NCI-H748 (cell line): ENCODE data around the gene KCNAB2.

ENCODE experiments used
- DNase-seq: peaks from one replicate; lab custom pipeline; 2025; ENCODE audit not compliant: unreplicated experiment; lab: John Stamatoyannopoulos, UW

Gene KCNAB2

DNA sequence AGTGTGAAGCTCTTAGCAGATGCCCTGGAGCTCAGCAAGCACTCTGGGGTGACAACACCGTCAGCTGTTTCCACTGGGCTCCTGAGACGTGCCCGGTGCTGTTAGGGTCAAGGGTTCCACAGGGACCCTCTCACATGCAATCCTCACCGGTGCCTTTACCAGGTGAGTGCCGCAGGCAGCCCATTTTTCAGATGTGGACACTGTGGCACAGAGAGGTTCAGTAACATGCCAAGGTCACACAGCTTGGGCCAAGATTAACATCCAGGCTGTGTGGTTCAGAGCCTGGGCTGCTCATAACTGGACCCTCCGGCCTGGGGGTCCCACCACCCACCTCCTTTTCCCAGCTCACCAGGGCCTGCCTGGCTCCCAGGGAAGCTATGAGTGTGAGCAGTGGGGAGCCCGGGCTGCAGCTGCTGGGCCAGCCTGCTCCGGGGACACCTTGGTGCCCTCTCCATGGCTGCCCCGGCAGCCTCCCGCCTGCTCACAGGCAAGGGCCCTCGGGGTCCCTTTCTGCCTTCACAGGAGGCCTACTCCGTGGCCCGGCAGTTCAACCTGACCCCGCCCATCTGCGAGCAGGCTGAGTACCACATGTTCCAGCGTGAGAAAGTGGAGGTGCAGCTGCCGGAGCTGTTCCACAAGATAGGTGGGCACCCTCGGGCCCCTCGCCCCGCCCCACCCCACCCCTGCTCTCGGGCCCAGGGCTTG, 49.3 kb downstream of the KCNAB2 start:
- no peak for DNase-seq

DNA sequence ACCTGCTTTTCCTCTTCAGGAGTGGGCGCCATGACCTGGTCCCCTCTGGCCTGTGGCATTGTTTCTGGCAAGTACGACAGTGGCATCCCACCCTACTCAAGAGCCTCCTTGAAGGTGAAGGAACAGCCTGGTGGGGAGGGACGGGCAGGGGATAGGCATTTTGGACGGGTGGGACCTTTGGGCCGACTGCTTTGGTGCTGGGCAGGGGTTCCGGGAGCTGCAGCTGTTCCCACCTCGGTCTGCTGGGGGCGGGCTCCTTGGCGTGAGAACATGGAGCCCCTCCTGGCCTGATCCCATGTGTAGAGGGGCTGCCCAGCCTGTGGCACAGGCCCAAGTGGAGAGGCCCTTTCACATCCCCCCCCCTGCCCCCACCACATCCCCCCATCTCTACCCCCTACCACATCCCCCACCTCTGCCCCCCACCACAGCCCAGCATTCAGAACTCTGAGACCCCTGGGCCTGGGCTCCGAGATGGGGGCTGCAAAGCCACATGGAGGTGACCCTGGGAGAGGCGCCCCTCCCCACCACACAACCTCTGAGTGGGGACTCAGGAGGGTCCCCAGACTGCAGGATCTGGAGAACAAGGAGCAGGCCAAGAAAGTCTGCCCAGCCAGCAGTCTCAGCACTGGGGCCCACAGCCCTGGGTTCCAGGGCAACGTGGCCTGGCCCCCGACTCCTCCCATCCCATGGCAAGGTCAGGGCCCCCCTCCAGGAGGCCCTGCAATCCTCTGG, 50.0 kb downstream of the KCNAB2 start:
- no peak for DNase-seq

DNA sequence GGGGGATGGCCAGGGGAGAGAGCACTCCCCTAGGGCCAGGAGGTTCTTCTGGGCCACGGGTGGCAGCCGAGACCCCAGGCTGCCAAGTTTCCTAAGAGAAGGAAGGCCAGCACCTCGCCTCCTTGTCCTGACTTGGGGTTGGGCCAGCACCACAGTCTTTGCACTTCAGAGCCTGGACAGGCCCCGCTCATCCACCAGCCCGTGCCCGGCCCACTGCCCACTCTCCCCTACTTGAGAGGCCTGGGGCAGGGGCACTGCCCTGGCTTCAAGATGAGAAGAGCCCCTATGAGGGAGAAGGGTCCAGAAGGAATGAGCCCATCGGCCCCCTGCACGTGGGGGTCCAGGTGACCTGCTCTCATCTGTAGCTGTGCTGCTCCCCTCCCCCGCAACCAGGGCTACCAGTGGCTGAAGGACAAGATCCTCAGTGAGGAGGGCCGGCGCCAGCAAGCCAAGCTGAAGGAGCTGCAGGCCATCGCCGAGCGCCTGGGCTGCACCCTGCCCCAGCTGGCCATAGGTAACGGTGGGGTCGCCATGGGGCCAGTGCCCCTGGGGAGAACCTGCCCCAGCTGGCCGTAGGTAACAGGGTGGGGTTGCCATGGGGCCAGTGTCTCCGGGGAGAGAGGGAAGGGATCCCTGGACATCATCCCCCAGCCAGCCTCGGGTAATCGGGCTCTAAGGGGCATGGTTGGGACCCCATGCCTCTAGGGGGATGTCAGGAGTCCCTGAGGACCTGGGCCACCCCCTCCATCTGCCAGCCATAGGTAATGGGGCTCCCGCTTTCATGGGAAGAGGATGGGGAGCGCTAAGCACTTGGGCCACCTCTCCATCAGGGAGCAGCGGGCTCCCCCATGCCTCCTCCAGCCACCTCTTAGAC, 50.8 kb downstream of the KCNAB2 start:
- DNase-seq: no peak

DNA sequence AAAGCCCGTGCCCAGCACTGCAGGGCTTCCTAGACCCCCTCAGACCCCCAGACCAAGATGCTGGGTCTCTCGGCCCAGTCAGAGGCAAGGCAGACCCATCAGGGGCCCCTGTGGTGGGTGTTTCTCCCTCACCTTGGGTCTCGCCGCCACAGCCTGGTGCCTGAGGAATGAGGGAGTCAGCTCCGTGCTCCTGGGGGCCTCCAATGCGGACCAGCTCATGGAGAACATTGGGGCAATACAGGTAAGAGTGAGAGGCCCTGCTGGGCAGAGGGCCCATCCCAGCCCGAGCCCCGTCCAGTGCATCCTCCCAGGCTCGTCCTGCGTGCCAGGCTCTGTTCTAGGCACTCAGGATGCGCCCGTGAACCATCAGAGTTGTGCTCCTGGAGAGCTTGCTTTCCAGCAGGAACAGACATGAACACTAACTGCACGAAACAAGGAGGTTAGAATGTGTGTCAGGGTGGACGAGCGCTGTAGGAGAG, 51.5 kb downstream of the KCNAB2 start:
- DNase-seq: no peak

DNA sequence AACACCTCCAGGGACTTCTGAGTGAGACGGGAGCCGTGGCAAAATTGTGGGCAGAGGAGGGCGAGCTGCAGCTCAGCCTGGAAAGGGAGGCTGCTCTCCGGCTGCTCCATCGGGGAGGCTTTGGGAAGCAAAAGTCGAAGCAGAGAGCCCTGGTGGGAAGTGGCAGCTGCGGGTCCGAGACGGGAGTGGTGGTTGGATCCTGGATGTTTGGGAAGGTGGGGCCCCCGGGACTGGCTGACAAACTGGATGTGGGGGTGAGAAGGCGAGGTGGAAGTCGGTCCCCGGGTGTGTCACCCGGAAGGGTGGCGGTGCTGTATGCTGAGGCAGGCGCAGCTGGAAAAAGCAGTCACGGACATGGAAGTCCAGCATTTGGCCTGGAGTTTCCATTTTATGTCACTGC, 52.1 kb downstream of the KCNAB2 start:
- DNase-seq: no peak

DNA sequence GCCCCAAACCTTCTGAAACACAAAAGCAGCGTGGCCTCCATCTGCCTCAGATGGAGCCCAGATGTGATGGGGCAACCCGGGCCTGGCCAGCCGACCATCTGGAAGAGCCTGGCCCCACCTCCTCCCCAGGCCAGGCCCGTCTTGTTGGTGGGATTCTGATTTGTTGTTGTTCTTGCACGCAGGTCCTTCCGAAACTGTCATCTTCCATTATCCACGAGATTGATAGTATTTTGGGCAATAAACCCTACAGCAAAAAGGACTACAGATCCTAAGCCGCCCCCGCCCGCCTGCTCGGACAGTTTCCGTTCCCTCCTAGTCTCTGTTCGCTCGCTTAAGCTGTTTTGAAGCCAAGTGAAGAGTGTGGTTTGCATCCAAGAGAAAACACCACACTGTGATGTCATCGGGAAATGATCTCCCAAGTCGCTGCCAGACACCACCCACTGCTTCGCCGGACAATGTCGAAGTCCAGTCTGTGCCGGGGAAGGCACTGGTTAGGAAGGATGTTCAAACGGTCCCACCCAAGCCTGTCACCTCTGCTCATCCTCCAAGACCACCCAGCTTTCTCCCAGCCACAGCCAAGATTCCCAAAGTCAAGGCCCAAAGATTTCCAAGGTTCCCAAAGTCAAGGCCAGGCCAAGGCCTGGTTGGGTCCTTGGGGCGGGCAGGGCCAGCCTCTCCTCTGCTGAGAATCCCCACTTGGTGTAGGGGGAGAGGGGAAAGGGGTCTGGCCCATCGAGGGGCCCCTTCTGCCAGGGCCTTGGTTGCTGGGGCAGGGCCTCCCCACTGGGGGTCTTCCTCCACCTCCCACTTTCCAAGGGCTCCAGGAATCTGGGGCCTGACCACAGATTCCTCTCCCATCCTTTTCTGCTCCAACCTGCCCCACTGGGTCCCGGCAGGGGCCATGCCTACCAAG, 52.9 kb downstream of the KCNAB2 start:
- no peak for DNase-seq

DNA sequence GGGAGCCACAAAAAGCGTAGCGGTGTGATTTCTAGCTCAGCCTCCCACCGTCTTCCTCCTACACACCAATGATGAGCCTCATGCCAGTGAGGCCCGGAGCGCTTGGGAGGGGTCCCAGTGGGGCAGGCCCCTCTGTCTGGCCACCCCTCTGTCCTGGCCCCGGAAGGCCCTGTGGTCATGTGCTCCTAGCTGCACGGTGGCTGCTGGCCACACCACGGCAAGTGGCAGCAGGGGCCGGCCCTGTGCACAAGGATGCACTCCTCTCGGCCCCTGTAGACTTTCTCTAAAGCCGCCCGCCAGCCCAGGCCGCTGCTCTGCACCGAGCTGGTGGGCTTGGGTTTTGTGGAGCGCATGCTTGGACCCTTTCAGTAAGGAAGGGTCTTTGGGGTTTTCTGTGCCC, 53.6 kb downstream of the KCNAB2 start:
- no peak for DNase-seq

DNA sequence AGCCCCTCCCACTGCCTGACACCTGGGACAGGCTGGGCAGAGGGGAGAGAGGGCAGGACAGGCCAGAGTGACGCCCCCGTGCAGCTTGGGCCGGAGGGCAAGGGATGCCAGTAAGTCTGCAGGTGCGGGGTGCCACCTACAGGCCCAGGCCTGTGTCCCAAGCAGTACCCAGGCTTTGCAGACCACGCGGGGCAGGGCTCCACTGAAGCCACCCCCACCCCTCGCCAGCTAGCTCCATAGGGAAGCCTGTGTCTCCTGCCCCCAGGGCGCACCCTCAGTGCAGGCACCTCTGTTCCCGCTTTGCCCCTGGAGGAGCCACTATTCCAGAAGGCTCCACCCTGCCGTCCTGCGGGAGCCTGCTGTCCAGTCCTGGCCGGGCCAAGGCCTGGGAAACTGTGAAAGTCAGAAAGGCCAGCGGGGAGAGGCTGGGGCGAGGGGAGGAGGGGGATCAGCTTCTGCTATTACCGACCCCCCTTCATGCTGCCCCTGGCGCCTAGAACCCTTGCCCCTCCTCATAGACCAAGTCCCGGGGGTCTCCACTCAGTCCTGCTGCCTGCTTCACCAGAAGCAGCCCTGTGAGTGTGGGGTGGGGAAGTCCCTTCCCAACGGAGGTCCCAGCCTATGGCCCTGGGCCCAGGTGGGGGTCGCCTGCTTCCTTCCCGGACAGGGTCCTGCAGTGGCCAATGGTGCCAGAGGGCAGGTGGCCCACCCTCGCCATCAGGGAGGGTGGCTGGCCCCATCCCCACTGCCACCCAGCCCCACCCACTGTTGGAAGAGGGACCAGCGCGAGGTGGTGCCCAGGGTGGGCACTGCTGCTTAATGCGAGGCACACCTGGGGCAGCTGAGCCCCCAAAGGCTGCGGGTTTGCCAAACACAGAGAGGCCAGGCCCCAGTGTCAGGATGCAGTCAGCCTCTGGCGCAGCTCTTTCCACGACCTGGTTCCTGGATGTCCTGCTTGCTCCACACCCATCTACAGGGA, 54.4 kb downstream of the KCNAB2 start:
- no peak for DNase-seq

DNA sequence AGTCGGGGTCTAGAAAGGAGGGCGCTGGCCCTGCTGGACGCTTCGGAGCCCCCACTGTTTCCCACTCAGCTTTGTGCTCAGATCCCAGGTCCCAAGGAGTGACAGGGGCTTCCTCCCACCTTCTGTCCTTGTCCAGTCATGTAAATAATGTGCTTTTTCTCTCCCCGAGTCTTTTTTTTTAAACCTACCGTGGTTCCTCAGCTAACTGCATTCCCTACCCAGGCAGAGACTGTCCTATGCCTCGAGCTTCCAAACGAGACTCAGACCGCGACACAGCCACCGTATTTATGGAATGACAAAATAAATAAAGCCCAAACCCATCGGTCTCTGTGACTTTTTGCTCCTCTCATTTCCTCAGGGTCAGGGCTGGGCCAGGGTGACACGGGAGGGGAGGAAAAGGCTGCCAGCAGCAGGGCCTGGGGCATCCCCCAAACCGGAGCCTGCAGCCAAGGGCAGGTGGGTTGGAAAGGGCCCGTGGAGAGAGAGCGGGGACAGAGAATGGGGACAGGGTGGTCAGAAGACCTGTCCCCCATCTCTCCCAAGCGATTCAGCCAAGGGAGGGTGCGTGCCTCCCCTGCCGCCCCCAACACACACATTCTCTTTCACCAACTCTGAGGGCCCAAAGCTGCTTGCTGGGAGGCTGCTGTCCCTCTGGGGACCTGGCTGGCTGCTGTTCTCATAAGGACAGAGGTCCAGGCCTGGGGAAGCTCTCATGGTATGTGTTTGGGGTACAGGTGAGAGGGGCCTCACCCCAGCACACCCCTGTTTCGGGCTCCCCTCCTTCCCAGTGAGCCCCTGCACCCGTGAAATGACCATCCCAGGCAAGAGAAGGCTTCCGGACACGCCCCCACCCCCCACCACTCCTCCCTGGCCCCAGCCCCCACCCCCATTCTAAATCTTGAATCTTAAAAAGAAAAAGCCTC, 55.4 kb downstream of the KCNAB2 start:
- DNase-seq: no peak

DNA sequence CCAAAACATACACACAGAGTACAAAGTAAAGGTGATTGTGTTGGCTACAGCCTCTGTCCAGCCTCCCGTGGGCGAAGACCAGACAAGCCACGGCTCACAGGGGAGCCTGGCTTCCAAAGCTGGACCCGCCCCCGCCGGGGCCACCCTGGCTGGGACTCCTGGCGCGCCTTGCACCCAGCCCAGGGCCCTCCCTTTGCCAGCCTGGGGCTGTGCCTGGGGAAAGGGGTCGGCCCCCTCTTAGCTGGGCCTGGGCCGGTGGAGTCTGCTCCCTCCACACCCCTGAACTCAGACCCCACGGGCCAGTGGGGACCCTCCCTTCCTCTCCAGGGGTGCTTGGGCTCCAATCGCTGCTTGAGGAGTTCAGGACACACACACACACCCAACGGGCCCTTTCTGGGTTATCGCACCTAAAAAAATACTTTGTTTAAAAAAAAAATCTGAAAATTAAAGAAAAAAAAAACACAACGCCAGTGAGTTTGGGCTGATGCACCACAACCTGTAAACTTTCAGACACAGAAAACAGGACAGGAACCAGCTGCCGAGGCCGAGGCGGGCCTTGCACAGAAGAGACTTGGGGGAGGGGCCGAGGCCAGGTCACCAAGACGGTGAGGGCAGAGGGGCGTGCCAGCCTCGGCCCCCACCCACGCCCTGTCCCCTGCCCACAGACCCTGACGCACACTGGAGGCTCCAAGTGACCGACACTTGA, 56.3 kb downstream of the KCNAB2 start:
- DNase-seq: no peak

DNA sequence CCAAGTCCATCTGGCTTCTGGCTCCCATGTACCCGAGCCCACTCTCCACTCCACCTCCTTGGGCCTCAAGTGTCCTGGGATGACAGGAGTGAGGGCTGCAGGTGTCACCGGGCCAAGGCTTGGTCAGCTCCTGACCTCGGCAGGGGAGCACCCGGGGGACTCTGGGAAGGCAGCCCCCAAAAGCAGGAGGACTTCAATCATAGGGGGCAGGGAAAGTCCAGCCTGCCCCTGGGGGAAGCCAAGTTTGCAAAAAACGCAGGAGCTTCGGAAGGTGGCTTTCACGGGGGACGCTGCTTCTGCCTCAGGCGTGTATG, 56.8 kb downstream of the KCNAB2 start:
- DNase-seq: no peak

DNA sequence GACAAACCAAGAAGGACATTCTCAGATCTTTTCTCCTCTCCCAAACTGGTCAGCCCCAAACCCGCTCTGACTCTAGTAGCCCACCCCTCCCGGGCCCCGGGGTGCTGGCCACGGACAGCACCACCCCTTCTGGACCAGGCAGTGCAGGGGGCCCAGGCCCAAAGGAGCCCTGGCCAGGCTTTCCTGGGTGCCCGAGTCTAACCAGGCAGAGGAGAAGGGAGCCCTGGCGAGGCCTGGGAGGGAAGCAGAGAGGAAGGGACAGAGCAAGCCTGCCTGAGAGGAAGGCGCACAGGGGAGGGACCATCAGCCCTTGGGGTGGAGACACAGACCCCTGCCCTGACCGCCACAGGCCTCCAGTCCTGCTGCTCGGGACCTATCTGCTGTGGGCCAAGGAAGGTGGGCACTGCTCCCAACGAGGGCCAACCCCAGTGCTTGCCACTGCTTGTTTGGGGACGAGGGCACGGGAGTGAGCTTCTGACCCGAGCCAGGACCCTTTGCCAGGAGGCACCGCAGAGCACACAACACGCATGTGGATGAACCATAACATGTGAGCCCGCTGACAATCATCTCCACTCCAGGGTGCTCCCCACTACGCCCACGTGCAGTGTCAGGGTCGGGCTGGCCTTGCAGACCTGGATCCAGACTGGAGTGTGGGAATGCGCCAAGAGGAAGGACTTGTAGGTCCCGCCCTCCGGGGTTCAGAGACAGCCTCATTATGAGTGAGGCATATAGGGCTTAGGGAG, 57.6 kb downstream of the KCNAB2 start:
- no peak for DNase-seq

DNA sequence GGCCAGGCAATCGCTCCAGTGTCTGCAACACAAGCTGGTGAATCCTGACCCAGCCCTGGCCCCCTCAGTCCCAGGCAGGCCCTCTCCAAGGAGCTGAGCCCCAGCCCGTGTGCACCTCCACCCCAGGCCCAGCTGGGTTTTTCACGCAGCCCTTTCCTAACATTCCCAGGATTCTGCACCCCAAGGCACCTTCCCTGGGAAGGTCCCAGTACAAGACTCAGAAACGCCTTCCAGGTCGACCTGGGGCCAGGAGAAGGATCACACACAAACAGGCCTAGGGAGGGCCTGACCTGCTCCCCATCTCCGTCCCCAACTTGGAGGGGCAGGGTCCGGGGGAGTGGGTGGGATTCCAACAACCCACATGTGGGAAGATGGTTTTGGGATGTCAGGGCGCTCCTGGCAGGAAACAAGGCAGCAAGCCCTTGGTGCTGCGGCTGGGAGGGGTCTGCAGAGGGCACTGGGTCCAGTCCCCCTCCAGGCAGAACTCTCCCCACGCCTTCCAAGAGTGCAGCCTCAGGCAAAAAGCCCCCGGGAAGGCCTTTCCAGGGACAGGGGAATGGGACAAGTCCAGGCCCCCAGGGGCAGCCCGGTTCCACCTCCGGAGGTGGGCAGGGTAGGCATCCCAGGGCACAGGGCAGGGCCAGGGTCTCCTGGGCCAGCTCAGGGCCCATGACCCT, 58.3 kb downstream of the KCNAB2 start:
- no peak for DNase-seq

DNA sequence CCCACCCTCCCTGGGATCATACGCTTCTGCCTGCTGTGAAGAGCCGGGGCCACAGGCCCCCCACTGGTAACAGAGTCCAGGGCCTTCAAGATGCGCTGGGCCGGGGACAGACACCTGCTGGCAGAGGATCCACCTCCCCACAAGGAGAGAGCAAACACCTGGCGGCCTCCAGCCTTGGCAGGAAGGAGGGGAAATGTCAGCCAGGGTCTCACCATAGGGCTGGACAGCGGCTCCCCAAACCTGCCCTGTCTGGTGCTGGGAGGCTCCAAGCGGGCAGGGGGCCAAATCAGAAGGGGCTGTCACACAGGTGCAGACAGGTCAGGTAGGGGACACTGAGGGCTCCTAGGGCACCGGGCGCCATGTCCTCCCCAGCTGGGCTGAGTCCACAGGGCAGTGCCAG, 58.9 kb downstream of the KCNAB2 start:
- DNase-seq: no peak

DNA sequence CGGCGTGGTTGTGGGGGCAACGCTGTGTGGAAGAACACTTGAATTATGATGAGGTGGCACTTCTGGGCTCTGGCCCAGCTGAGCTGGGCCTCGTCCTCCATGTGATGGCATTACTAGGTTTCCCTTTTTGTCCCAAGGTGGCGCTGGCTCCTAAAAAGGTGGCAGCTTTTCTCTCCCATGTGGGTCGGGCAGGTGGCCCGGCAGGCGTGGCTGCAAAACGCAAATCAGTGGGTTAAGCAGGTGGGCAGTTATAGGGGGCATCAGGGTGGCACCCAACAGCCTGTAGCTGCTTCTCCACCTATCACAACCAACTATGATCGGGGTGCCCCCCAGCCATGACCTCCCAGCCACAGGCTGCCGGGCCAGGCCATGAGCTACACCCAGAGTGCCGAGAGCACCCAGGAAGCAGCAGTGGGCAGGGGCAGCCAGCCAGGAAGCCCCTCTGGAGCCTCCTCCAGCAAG, 59.6 kb downstream of the KCNAB2 start:
- DNase-seq: no peak

DNA sequence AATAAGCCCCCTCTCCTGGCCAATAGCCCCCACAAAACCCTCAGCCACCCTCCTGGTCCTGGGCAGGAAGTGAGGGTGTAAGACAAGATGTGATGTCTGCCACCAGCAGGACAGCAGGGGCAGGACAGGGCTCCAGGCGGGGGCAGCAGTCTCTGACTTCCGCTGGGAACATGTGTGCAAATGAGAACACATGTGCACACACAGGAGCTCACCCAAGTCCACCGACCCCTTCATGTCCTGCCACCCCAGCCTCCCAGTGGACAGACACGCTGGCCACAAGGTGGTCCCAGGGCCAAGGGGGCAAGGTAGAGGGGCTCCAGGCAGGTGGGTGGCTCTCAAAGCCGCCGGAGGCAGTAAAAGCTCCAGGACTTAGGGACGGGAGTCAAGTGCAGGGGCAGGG, 60.1 kb downstream of the KCNAB2 start:
- no peak for DNase-seq

DNA sequence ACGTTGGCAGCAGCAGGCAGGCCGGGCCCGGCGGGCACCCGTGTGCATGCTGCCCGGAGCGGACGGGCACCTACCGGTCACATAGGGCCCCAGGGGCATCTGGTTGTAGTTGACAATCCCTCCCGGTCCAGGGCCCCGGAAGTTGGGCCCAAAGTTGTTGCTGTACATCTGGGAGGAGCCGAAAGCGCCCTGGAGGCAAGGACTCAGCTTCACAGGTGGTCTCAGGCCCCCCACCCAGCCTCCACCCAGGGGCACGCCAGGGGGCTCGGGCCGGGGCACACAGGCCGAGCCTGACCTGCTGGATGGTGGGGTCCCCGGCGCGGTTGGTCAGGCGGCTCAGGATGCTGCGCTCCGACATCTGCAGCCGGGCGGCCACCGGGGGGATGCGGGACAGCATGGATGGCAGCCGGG, 60.6 kb downstream of the KCNAB2 start:
- DNase-seq: no peak
